HCT116 (cell line): Measurements from ENCODE around the gene CTNND2. TPM values are rescaled to one million over a fixed set of nuclear protein-coding genes. Genes with fewer than 3 reads are reported as not detected.

ENCODE experiments used
- ATAC-seq: fragments of 200-7000 bp; cut with Tn5 transposase; 2 replicates; pipeline ENCODE4 v1.9.1; 2020; ENCODE audit warnings: mild to moderate bottlenecking, moderate library complexity
- BruUV-seq: library from RNA; stranded (reverse); fragments of 400-500 nt; replicated peaks from 2 replicates; lab custom pipeline; 2021; lab: Mats Ljungman, UMichigan
- CTCF ChIA-PET: fragments of 300-600 bp; sonication (Branson Sonifier 250); formaldehyde crosslinking; loops from one replicate; lab custom pipeline; 2021; ENCODE audit warnings: antibody characterized with exemption; lab: Charles Lee
- POLR2A ChIA-PET: fragments of 300-600, 350-600 bp; sonication (Branson Sonifier 250); formaldehyde crosslinking; loops from one replicate; lab custom pipeline; 2021; ENCODE audit warnings: antibody characterized with exemption; lab: Charles Lee
- RAD21 ChIA-PET, 2 experiments: fragments of 300-600 bp; sonication (Branson Sonifier 250); formaldehyde crosslinking; loops; one replicate each; lab custom pipeline; 2023; ENCODE audit warnings: low total read pairs in 2 of 2; ENCODE audit not compliant: uncharacterized antibody in 2 of 2, unreplicated experiment in 2 of 2, low non-redundant PET in 1 of 2; lab: Charles Lee
- DNase-seq: peaks from one replicate; pipeline ENCODE4 v3.0.0-alpha.2; 2010; ENCODE audit warnings: low read depth, low spot score
- H2AFZ ChIP-seq: fragments of 200-600 bp; shearing (Covaris generic), sonication (generic); 2 replicates; pipeline ENCODE4 v1.6.1; 2017; ENCODE audit warnings: low read depth, mixed run types, mixed read lengths, antibody characterized with exemption, low read length; ENCODE audit not compliant: poor library complexity, severe bottlenecking
- H3K27ac ChIP-seq: 2 replicates; pipeline ENCODE4 v1.5.1; 2012; ENCODE audit warnings: low read depth, low read length
- H3K27me3 ChIP-seq: fragments of 200-600 bp; sonication (generic); 2 replicates; pipeline ENCODE4 v1.6.1; 2016; ENCODE audit warnings: mixed run types, low read length, mixed read lengths; ENCODE audit not compliant: insufficient read depth
- H3K36me3 ChIP-seq, 2 experiments: fragments of 200-500 bp in 1 of 2; fragments of 200-600 bp in 1 of 2; sonication (Bioruptor generic) in 1 of 2; sonication (generic) in 1 of 2; 2 replicates each; pipeline versions ENCODE4 v1.5.1 to v1.6.1; 2014 to 2016; ENCODE audit warnings: low read length in 2 of 2, inconsistent platforms in 1 of 2, mixed read lengths in 1 of 2, mixed run types in 1 of 2; ENCODE audit not compliant: insufficient read depth in 2 of 2, control insufficient read depth in 1 of 2
- H3K4me1 ChIP-seq, 2 experiments: fragments of 200-600 bp in 1 of 2; sonication (generic) in 1 of 2; 2 replicates each; pipeline versions ENCODE4 v1.5.1 to v1.6.1; 2012 to 2017; ENCODE audit warnings: low read length in 2 of 2, inconsistent platforms in 1 of 2, mild to moderate bottlenecking in 1 of 2, mixed read lengths in 1 of 2, mixed run types in 1 of 2, moderate library complexity in 1 of 2; ENCODE audit not compliant: insufficient read depth in 2 of 2, control insufficient read depth in 1 of 2
- H3K4me2 ChIP-seq: fragments of 200-600 bp; sonication (generic); 2 replicates; pipeline ENCODE4 v1.6.1; 2017; ENCODE audit warnings: mixed run types, low read length, mixed read lengths
- H3K4me3 ChIP-seq, 2 experiments: fragments of 200-600 bp in 1 of 2; sonication (generic) in 1 of 2; replicated peaks in 1 of 2; 2 replicates each; pipeline ENCODE4 v1.5.1; 2011 to 2016; ENCODE audit warnings: low read length in 2 of 2, control low read depth in 1 of 2, low read depth in 1 of 2, mild to moderate bottlenecking in 1 of 2, mixed read lengths in 1 of 2, mixed run types in 1 of 2
- H3K79me2 ChIP-seq: fragments of 200-600 bp; sonication (generic); 2 replicates; pipeline ENCODE4 v1.6.1; 2017; ENCODE audit warnings: mild to moderate bottlenecking, mixed run types, low read length, moderate library complexity, mixed read lengths; ENCODE audit not compliant: insufficient read depth
- H3K9ac ChIP-seq: fragments of 200-600 bp; sonication (generic); 2 replicates; pipeline ENCODE4 v1.6.1; 2016; ENCODE audit warnings: low read length, mixed read lengths
- H3K9me2 ChIP-seq: fragments of 200-600 bp; sonication (generic), shearing (Covaris generic); 2 replicates; pipeline ENCODE4 v1.6.1; 2017; ENCODE audit warnings: mixed run types, mild to moderate bottlenecking, moderate library complexity; ENCODE audit not compliant: insufficient read depth
- H3K9me3 ChIP-seq, 2 experiments: fragments of 200-500 bp in 1 of 2; fragments of 200-600 bp in 1 of 2; sonication (Bioruptor generic) in 1 of 2; sonication (generic) in 1 of 2; 2 replicates each; pipeline ENCODE4 v1.6.1; 2014 to 2017; ENCODE audit warnings: low read length in 2 of 2, mixed read lengths in 2 of 2, inconsistent platforms in 1 of 2, low read depth in 1 of 2, mild to moderate bottlenecking in 1 of 2, mixed run types in 1 of 2, moderate library complexity in 1 of 2; ENCODE audit not compliant: control insufficient read depth in 1 of 2, insufficient read depth in 1 of 2
- H4K20me1 ChIP-seq: fragments of 200-600 bp; sonication (generic), shearing (Covaris generic); 2 replicates; pipeline ENCODE4 v1.6.1; 2017; ENCODE audit warnings: mixed run types, mild to moderate bottlenecking, moderate library complexity; ENCODE audit not compliant: insufficient read depth
- ATF3 ChIP-seq: IDR thresholded peaks from 2 replicates; pipeline ENCODE4 v1.6.1; 2012
- CBX3 ChIP-seq: IDR thresholded peaks from 2 replicates; pipeline ENCODE4 v1.6.1; 2012; ENCODE audit warnings: low read depth
- EGR1 ChIP-seq: IDR thresholded peaks from 2 replicates; pipeline ENCODE4 v1.6.1; 2012; ENCODE audit warnings: low read depth
- ELF1 ChIP-seq: IDR thresholded peaks from 2 replicates; pipeline ENCODE4 v1.6.1; 2012; ENCODE audit warnings: low read depth, borderline replicate concordance
- POLR2A ChIP-seq: IDR thresholded peaks from 2 replicates; pipeline ENCODE4 v1.7.0; 2011; ENCODE audit warnings: borderline replicate concordance; ENCODE audit not compliant: insufficient read depth, insufficient read length; ENCODE audit errors: extremely low read depth
- POLR2AphosphoS5 ChIP-seq: IDR thresholded peaks from 2 replicates; pipeline ENCODE4 v1.6.1; 2011; ENCODE audit warnings: mild to moderate bottlenecking, low read depth, low read length, moderate library complexity
- SIN3A ChIP-seq: IDR thresholded peaks from 2 replicates; pipeline ENCODE4 v1.6.1; 2012; ENCODE audit warnings: low read depth
- SP1 ChIP-seq: IDR thresholded peaks from 2 replicates; pipeline ENCODE4 v1.6.1; 2012; ENCODE audit warnings: low read depth
- SRF ChIP-seq: IDR thresholded peaks from 2 replicates; pipeline ENCODE4 v1.6.1; 2012; ENCODE audit warnings: low read depth
- YY1 ChIP-seq: IDR thresholded peaks from 2 replicates; pipeline ENCODE4 v1.6.1; 2011; ENCODE audit warnings: low read length, low read depth, moderate library complexity, mild to moderate bottlenecking; ENCODE audit not compliant: insufficient replicate concordance; ENCODE audit errors: extremely low read depth
- ZBTB33 ChIP-seq: IDR thresholded peaks from 2 replicates; pipeline ENCODE4 v1.6.1; 2011; ENCODE audit warnings: mild to moderate bottlenecking, low read length, moderate library complexity; ENCODE audit not compliant: insufficient replicate concordance; ENCODE audit errors: extremely low read depth
- intact Hi-C: fragments of 100-400 bp; cut with micrococcal nuclease; formaldehyde crosslinking; loops from 2 replicates; pipeline ENCODE4 v1.10.0; 2022
- total RNA-seq: library from RNA; stranded (reverse); gene quantifications from one replicate; pipeline ENCODE4 v1.2.1, GENCODE V29; 2021; ENCODE audit not compliant: unreplicated experiment

Gene CTNND2
- total RNA-seq, 1 experiment from 2014 or later, result not detected

GRCh38 chr5:11084111-11084510 is 820.1 kb downstream of the CTNND2 start:
- H3K4me2 ChIP-seq, result no peak overlapping the region
- no TSS peak for BruUV-seq
- H3K27ac ChIP-seq, result no peak overlapping the region
- no peak overlapping the region for H2AFZ ChIP-seq
- peaks cover 5% of the 10 kb centered on the region; the same call in 1 of the 2 replicates for H3K27me3 ChIP-seq
- ChIA-PET CTCF (no interaction called here), POLR2A (no interaction called here), RAD21 (no interaction called here)
- intact Hi-C loops, result no loop called here
- no peak overlapping the region for H3K9ac ChIP-seq
- DNase-seq, result no peak
- ATAC-seq, result no peak
- H3K36me3 ChIP-seq, result no peaks in the 10 kb centered on the region
- no peak for TF ChIP-seq POLR2AphosphoS5
- no peak for TF ChIP-seq YY1
- no peak for TF ChIP-seq SP1
- TF ChIP-seq ELF1, result no peak
- TF ChIP-seq ZBTB33, result no peak
- no peak for TF ChIP-seq CBX3
- no peak for TF ChIP-seq SIN3A
- no peak for TF ChIP-seq SRF
- TF ChIP-seq ATF3, result no peak
- no peak for TF ChIP-seq EGR1
- TF ChIP-seq POLR2A, result no peak
- no peaks in the 10 kb centered on the region for H3K79me2 ChIP-seq
- no peaks in the 10 kb centered on the region for H3K9me2 ChIP-seq
- no peaks in the 10 kb centered on the region for H3K9me3 ChIP-seq
- H3K4me3 ChIP-seq, result no peak overlapping the region
- no peaks in the 10 kb centered on the region for H4K20me1 ChIP-seq
- H3K4me1 ChIP-seq, result no peaks in the 10 kb centered on the region
